Inferior parietal cortex (tissue), 1 donor: ENCODE measurements around the gene SLC35G1.

Experiments used
- DNase-seq: peaks from one replicate; pipeline ENCODE4 v3.0.0-alpha.2; 2016; ENCODE audit errors: extremely low spot score

SLC35G1 gene

GRCh38 chr10:93876381-93876780 lies 17.4 kb upstream of the SLC35G1 start:
- DNase-seq: no peak

DNA sequence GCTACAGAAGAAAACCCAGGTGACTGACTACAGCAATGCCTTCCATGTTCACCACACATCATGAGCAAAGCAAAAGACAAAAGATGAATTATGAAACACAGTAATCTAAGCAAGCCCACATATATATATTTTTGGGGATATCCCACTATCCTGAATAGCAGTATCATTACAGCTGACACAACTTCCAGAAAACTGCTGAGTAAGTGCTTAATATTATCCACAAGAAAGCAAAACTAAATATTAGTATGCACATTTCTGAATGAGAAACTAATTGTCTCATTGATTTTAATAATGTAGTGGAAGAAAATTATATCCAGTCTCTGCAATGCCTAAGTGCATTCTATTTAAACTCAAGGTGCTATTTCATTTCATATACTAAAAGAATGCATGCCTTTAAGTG lies 14.5 kb upstream of the SLC35G1 start:
- DNase-seq: no peak

GRCh38 chr10:93894516-93895378 lies 969 bp downstream of the SLC35G1 start:
- DNase-seq: no peak

DNA sequence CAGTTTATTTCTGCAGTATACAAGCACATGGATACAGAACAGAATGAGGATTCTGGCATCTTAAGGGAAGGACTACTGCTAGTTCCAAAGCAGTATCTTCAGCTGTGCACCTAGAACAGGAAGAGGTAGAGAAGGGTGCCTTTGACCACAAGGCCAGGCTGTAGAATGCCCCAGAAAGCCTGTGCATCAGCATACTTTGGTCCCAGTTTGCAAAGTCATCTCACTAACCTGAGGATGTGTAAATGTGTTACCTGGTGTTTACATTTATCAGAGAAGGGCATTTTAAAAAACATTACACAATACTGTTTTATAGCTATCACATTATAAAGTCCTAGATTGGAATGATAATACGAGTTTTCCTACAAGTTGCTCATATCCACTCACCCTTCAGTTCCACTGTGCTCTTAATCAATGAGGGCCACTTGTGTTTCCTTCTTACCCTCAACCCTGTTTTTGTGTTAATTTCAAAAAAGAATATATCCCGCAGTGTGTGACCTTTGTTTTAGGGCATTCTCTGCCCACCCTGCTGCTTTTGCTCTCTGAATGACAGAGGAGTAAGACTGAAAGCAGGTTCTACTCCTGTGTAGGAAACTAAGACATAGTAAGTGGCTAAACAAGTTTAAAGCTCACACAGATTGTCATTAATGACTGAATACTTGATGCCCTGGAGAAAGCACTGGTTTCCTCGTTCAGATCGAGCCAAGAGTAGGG lies 3.4 kb downstream of the SLC35G1 start:
- no peak for DNase-seq

GRCh38 chr10:93899109-93899508 lies 5.3 kb downstream of the SLC35G1 start:
- no peak for DNase-seq

DNA sequence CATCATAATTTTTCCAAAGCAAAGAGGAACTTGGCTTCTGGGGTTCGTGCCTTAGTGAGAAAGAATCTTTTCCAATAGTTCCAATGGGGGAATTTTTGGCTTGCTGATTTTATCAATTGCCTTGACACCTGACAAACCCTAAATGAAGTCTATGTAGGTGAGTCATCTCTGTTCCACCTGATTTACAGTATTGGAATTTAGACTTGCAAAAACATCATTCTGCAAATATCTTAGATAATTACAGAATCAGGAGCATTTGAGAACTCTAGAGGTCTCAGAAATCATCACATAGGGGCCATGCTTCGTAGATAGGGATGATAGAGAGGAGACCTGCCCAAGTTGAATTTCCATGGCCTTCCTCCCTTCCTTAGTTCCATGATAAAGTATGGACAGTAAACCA lies 9.3 kb downstream of the SLC35G1 start:
- no peak for DNase-seq

GRCh38 chr10:93904901-93905300 lies 11.1 kb downstream of the SLC35G1 start:
- DNase-seq: no peak

GRCh38 chr10:93907059-93907458 lies 13.3 kb downstream of the SLC35G1 start:
- DNase-seq: no peak

DNA sequence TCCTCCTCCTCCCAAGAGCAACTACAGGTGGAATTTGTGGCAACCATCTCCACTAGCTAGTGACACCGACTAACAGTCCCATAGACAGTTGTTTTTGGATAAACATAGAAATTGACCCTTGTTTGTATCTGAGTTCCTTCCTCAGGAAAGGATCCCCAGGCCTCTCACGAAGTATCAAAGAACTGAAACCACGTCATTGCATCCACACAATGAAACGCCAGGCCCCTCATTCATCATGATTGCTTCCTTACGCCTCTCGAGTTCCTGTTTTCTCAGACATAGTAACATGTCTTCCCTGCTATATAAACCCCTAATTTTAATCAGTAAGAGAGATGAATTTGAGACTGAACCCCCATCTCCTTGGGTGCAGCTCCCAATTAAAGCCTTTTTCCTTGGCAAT lies 18.1 kb downstream of the SLC35G1 start:
- DNase-seq: no peak

DNA sequence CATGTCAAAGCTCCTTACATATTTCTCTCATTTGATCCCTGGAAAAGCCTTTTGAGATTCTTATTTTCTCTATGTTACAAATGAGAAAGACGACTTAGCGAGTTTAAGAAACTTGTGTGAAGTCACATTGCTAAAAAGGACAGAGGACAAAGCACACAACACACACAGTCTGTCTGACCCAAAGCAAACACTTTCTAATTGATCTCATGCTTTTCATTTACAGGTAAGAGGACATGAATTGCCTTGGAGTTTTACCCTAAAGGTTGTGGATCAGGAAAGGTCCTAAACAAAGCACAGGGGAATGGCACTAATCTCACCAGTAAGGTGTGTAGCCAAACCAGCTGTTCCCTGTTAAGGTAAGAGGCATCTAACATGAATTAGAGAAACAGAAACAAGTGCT lies 18.7 kb downstream of the SLC35G1 start:
- no peak for DNase-seq

- no peak for DNase-seq
Measured at GRCh38 chr10:93913706-93914105, 19.9 kb downstream of the SLC35G1 start.

DNA sequence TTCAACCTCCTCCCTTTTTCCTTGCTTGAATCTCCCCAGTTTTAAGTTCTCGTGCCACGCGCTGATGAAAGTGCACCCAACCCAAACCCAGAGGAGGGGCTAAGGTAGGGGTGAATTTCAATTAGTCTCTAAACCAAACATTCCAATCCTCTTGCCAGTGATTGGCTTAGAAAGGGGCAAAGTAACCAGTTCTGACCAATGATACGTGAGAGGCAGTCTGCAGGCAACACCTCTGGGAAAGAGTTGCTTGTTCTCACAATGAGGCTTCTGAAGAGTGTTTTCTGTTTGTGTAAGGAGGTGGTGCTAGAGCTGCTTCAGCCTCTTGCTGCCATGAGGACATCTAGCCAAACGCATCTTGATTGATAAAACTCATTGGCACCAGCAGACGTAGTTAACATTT lies 21.8 kb downstream of the SLC35G1 start:
- no peak for DNase-seq

- DNase-seq: peak; percentile 60
Measured at GRCh38 chr10:93916257-93917063, 22.7 kb downstream of the SLC35G1 start.

- no peak for DNase-seq
Measured at GRCh38 chr10:93917064-93917391, 23.2 kb downstream of the SLC35G1 start.

DNA sequence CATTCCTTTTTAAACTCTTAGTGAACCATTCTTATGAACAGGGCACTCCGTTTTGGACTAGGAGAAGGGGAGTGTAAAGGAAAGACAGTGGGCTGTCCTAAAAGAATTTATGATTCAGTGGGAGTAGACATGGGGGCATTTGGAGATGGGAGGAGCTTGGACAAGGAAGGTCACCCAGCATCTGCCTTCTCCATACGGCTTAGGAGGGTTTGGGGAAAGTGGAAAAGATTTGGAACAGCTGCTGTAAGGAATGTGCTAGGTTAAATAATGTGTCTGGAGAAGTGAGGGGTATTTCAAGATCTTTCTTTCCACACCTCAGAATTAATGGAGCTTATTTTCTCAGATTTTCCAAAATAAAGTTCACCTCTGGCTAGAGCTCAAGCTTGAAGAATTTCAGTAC lies 24.0 kb downstream of the SLC35G1 start:
- no peak for DNase-seq

DNA sequence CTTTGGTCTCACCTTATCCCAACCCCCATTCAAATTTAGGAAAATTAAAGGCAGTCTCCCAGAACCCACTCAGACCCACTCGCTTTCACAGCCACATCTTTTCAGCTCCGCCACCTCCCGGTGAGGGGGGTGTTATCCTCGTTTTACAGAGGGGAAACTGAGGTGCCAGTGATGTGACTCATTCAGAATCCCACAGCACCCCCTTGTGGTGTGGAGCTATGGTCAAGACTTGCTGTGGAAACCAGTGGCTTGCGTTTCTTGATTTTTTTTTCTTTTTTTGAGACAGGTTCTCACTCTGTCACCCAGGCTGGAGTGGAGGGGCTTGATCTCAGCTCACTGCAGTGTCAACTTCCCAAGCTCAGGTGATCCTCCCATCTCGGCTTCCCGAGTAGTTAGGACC lies 27.6 kb downstream of the SLC35G1 start:
- DNase-seq: no peak

- no peak for DNase-seq
Measured at GRCh38 chr10:93926613-93927012, 32.8 kb downstream of the SLC35G1 start.

DNA sequence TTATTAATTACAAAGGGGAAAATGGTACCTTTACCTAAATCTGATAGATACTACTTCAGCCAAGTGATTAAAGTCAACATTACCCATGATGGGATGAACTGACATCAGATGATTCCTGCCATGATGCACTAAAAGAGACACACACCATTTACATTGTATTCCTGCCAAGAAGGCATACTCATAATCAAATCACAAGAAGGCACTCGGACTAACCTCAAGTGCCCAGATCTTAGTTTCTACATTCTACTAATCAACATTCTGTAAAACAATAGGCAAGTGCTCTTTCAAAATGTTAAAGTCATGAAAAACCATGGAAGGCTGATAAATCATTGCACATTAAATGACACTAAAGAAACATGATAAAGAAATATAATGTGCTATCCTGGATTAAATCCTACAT lies 44.4 kb downstream of the SLC35G1 start:
- no peak for DNase-seq

GRCh38 chr10:93940881-93941280 lies 47.1 kb downstream of the SLC35G1 start:
- no peak for DNase-seq

DNA sequence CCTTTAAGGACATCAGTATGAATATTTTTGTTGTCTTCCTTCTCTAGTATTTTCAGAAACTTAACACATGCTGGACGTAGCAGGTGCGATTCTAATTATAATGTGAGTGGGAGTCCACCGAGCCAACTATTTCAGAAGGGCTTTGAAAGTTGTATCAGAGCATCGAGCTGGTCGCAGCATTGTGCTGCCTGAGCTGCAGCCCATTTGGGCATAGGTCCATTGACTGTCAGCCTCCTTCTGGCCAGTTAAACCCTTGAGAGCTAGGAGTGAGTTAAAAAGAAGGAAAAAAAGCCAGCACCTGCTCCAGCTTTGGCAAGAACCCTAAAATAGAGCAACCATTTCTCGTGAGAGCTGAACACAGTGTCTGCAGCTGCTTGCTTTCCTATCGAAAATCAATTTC lies 47.8 kb downstream of the SLC35G1 start:
- DNase-seq: no peak

DNA sequence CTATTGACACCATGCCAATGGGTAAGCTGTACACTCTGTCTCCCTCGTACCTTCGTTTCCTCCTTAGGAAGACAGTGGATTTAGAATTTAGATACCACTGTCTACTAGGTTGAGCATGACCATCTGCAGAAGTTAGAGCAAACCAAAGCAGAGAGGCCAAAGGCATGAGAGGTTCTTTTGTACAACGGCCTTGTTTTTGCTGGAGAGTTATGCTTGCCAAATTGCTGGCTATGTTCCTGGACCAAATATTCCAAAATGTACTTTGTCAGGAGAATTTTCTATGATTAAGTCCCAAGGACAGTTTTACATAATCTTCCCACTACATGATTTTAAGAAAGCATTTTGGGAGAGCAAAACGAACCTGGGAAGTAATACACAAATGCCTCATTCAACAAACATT lies 52.0 kb downstream of the SLC35G1 start:
- no peak for DNase-seq

GRCh38 chr10:93947055-93947454 lies 53.3 kb downstream of the SLC35G1 start:
- no peak for DNase-seq

DNA sequence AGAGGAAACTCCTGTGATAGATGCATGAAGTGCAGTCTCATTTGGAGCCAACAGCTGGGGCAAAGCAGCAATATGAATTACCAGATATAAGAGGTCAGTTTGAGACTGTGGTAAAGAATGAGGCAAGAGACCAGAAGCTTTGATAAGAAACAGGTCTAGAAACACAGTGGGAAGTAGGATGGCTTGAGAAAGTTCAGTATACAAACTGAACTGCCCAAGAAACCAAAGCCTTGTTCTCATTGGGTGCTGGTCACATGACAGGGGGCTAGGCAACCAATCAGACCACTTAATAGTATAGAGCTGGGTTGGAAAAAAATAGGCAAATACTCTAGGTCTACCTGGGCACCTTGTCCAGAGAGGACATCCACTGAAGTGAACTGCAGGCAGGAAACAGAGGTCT lies 53.7 kb downstream of the SLC35G1 start:
- no peak for DNase-seq
